Liver (tissue), 9 donors: ENCODE results near the gene CACNG8. TPM values are rescaled to one million over a fixed set of nuclear protein-coding genes. Genes with fewer than 3 reads are reported as not detected.

ENCODE experiments used
- DNase-seq: peaks from one replicate; pipeline ENCODE4 v3.0.0-alpha.2; 2017; ENCODE audit warnings: low spot score
- H3K27ac ChIP-seq, 2 donors: one replicate each; pipeline ENCODE4 v1.7.0; 2013; ENCODE audit warnings: inconsistent platforms in 2 of 2, low read length in 2 of 2, control low read depth in 1 of 2, low read depth in 1 of 2, mild to moderate bottlenecking in 1 of 2
- H3K27me3 ChIP-seq, 4 donors: one replicate each; pipeline versions ENCODE4 v1.6.1 to v1.7.0; 2013; ENCODE audit warnings: low read length in 3 of 4, inconsistent platforms in 1 of 4, mild to moderate bottlenecking in 1 of 4, moderate library complexity in 1 of 4; ENCODE audit not compliant: control insufficient read depth in 4 of 4, insufficient read depth in 4 of 4
- H3K36me3 ChIP-seq, 4 donors: one replicate each; pipeline versions ENCODE4 v1.6.1 to v1.7.0; 2013; ENCODE audit warnings: low read length in 3 of 4, mild to moderate bottlenecking in 3 of 4, low read depth in 1 of 4, moderate library complexity in 1 of 4; ENCODE audit not compliant: control insufficient read depth in 4 of 4, insufficient read depth in 3 of 4
- H3K4me1 ChIP-seq, 4 donors: one replicate each; pipeline versions ENCODE4 v1.6.1 to v1.7.0; 2013; ENCODE audit warnings: low read length in 3 of 4, mild to moderate bottlenecking in 3 of 4, moderate library complexity in 1 of 4; ENCODE audit not compliant: control insufficient read depth in 4 of 4, insufficient read depth in 4 of 4
- H3K4me3 ChIP-seq, 3 donors: one replicate each; pipeline versions ENCODE4 v1.6.1 to v1.7.0; 2013; ENCODE audit warnings: low read length in 3 of 3, control low read depth in 1 of 3, low read depth in 1 of 3, mild to moderate bottlenecking in 1 of 3
- H3K9ac ChIP-seq, 2 donors: one replicate each; pipeline ENCODE4 v1.7.0; 2013; ENCODE audit warnings: low read length in 2 of 2, mild to moderate bottlenecking in 2 of 2, moderate library complexity in 2 of 2, control low read depth in 1 of 2, low read depth in 1 of 2
- H3K9me3 ChIP-seq, 4 donors: one replicate each; pipeline versions ENCODE4 v1.6.1 to v1.7.0; 2013; ENCODE audit warnings: low read length in 3 of 4; ENCODE audit not compliant: control insufficient read depth in 4 of 4
- EGR1 ChIP-seq, 2 donors: IDR thresholded peaks; 2 replicates each; pipeline ENCODE4 v1.6.1; 2016 to 2018; ENCODE audit warnings: antibody characterized with exemption in 2 of 2, low read depth in 2 of 2
- FOXA1 ChIP-seq: IDR thresholded peaks from 2 replicates; pipeline ENCODE4 v1.6.1; 2016; ENCODE audit warnings: antibody characterized with exemption
- FOXA2 ChIP-seq: IDR thresholded peaks from 2 replicates; pipeline ENCODE4 v1.6.1; 2016; ENCODE audit warnings: antibody characterized with exemption
- HNF4A ChIP-seq, 2 donors: conservative IDR thresholded peaks; 2 replicates each; pipeline ENCODE4 v1.6.1; 2016; ENCODE audit warnings: antibody characterized with exemption in 2 of 2, mild to moderate bottlenecking in 2 of 2
- JUND ChIP-seq, 2 donors: IDR thresholded peaks; 2 replicates each; pipeline ENCODE4 v1.6.1; 2016; ENCODE audit warnings: antibody characterized with exemption in 2 of 2
- MAX ChIP-seq: IDR thresholded peaks from 2 replicates; pipeline ENCODE4 v1.6.1; 2016; ENCODE audit warnings: antibody characterized with exemption
- NR2F2 ChIP-seq: IDR thresholded peaks from 2 replicates; pipeline ENCODE4 v1.6.1; 2016; ENCODE audit warnings: antibody characterized with exemption
- REST ChIP-seq: IDR thresholded peaks from 2 replicates; pipeline ENCODE4 v1.6.1; 2016; ENCODE audit warnings: antibody characterized with exemption, mild to moderate bottlenecking
- RXRA ChIP-seq, 2 donors: IDR thresholded peaks; 2 replicates each; pipeline ENCODE4 v1.6.1; 2017 to 2018; ENCODE audit warnings: antibody characterized with exemption in 2 of 2, mild to moderate bottlenecking in 1 of 2
- SP1 ChIP-seq: IDR thresholded peaks from 2 replicates; pipeline ENCODE4 v1.6.1; 2018; ENCODE audit warnings: antibody characterized with exemption, mild to moderate bottlenecking
- YY1 ChIP-seq: IDR thresholded peaks from 2 replicates; pipeline ENCODE4 v1.6.1; 2016; ENCODE audit warnings: antibody characterized with exemption, mild to moderate bottlenecking
- WGBS: extraction: QIAGEN DNeasy Blood & Tissue Kit; methylation state at CpG from one replicate; pipeline ENCODE4 v1.1.7; 2013; 5-methylcytosine and 5-hydroxymethylcytosine counted together
- polyA plus RNA-seq, 2 donors: library from polyadenylated mRNA; stranded (reverse) in 1 of 2; unstranded in 1 of 2; fragments of 200-250 nt in 1 of 2; fragments of >200 nt in 1 of 2; fragmentation: Nextera tagmentation in 1 of 2; extraction: Ambion mirVana in 1 of 2; gene quantifications; one replicate each; pipeline versions ENCODE4 v1.2.1 to v1.2.3, GENCODE V29; 2013 to 2015
- total RNA-seq, 2 donors: library from RNA; depleted of rRNA; stranded (reverse); fragments of >200 nt; gene quantifications; one replicate each; pipeline ENCODE4 v1.2.3, GENCODE V29; 2014
- TF ChIP-seq, protein P1 (sequence below): IDR thresholded peaks from 2 replicates; pipeline ENCODE4 v1.6.1; 2016; ENCODE audit warnings: antibody characterized with exemption
- TF ChIP-seq, protein P2 (sequence below): IDR thresholded peaks from 2 replicates; pipeline ENCODE4 v1.6.1; 2016; ENCODE audit warnings: antibody characterized with exemption
- donor health status: healthy.
- donor health status: healthy.
- donor health status: healthy.
- donor health status: healthy.
- donor health status: healthy.

Gene CACNG8
- total and polyA plus RNA-seq, 4 donors: under 0.01 TPM; not detected in 3

DNA sequence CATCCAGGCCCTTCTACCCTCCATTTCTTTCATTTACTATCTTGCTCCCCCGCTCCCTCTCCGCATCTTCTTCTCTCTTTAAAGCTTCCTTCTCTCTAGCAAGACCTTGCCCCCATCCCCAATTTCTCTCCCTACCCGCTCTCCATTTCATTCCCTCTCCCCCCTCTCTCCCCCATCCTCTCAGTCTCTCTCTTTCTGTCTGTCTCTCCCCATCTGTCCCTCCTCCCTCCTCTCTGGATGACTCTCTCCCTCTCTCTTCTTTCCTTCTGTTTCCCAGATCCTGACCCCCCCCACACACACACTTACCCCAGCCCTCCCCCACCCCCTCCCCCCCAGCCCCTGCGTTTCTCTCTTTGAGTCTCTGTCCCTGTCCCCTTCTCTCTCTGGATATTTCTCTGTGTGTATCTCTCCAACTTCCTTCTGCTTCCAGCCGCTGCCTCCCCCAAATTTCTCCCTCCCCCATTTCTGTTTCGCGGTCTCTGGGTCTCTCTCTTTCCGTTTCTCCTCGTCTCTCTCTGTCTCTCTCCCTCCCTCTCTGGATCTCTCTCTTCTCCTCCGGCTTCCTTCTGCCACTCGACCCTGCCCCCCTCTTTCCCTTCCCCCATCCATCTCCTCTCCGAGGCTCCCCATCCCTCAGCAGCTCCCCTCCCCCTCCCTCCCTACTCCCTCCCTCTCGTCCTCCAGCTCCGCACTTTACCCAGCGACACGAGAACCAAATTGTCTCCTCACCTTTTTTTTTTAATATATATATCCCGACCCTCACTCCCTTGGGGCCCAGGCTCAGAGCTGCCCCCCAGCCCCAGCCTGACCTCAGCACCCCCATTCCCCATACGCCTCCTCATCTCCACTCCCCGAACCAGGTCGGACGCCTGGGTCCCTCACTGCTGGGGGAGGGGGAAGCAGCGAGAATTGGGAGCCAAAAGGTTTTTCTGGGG, 3.6 kb upstream of the CACNG8 start:
- H3K36me3 ChIP-seq: no peaks in the 10 kb centered on the region
- TF ChIP-seq FOXA2 (no peak), MAX (no peak), EGR1 (IDR thresholded peaks at IDR 0.05; ENCODE audit: low read depth in 2 of 2) (no peak), HNF4A (conservative IDR thresholded peaks at IDR 0.05) (no peak), FOXA1 (no peak), SP1 (no peak), NR2F2 (no peak), REST (no peak)
- TF ChIP-seq, protein P1, sequence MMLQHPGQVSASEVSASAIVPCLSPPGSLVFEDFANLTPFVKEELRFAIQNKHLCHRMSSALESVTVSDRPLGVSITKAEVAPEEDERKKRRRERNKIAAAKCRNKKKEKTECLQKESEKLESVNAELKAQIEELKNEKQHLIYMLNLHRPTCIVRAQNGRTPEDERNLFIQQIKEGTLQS: no peak
- TF ChIP-seq, protein P2, sequence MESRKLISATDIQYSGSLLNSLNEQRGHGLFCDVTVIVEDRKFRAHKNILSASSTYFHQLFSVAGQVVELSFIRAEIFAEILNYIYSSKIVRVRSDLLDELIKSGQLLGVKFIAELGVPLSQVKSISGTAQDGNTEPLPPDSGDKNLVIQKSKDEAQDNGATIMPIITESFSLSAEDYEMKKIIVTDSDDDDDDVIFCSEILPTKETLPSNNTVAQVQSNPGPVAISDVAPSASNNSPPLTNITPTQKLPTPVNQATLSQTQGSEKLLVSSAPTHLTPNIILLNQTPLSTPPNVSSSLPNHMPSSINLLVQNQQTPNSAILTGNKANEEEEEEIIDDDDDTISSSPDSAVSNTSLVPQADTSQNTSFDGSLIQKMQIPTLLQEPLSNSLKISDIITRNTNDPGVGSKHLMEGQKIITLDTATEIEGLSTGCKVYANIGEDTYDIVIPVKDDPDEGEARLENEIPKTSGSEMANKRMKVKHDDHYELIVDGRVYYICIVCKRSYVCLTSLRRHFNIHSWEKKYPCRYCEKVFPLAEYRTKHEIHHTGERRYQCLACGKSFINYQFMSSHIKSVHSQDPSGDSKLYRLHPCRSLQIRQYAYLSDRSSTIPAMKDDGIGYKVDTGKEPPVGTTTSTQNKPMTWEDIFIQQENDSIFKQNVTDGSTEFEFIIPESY: no peak
- H3K27me3 ChIP-seq: peaks cover 6 to 16% (median 9%) of the 10 kb centered on the region in 4 donors
- 3% methylated on average over 22 of the region's 22 CpGs for WGBS
- H3K9me3 ChIP-seq: no peaks in the 10 kb centered on the region
- DNase-seq: no peak
- no peak overlapping the region for H3K9ac ChIP-seq
- H3K4me3 ChIP-seq: no peak overlapping the region
- no peaks in the 10 kb centered on the region for H3K4me1 ChIP-seq
- no peak overlapping the region for H3K27ac ChIP-seq

- no peak for DNase-seq
- 4% methylated on average over 10 of the region's 10 CpGs for WGBS
- Histone ChIP-seq H3K4me3 (no peak overlapping the region), H3K9me3 (no peaks in the 10 kb centered on the region), H3K4me1 (no peaks in the 10 kb centered on the region), H3K36me3 (no peaks in the 10 kb centered on the region), H3K27me3 (peaks cover 6 to 16% (median 10%) of the 10 kb centered on the region in 4 donors), H3K27ac (no peak overlapping the region), H3K9ac (no peak overlapping the region)
- TF ChIP-seq YY1 (no peak), JUND (IDR thresholded peaks at IDR 0.05) (no peak), RXRA (IDR thresholded peaks at IDR 0.05) (no peak), EGR1 (IDR thresholded peaks at IDR 0.05; ENCODE audit: low read depth in 2 of 2) (no peak), SP1 (no peak), MAX (no peak)
Measured at GRCh38 chr19:53960187-53960586, 2.5 kb upstream of the CACNG8 start.
